NB4 (cell line): ENCODE results near the gene ZNF638.
A peak's percentile ranks its signal among the peaks of the same experiment; 100 is the strongest.
"Not testable (repeated sequence)": the region's sequence is repeated elsewhere in the genome, so short reads cannot be mapped to it uniquely, and the experiment has no call there.

Experiments
- DNase-seq: peaks from one replicate; pipeline ENCODE4 v3.0.0; 2010; ENCODE audit warnings: low read depth
- H3K4me3 ChIP-seq: one replicate; pipeline ENCODE4 v1.5.1; 2011; ENCODE audit warnings: mild to moderate bottlenecking, low read depth, low read length, moderate library complexity
- CTCF ChIP-seq: IDR thresholded peaks from one replicate; pipeline ENCODE4 v1.5.1; 2012; ENCODE audit warnings: low read depth, low read length
- MAX ChIP-seq: IDR thresholded peaks from 2 replicates; pipeline ENCODE4 v1.6.1; 2011; ENCODE audit warnings: low read depth, low read length
- MYC ChIP-seq: IDR thresholded peaks from 2 replicates; pipeline ENCODE4 v1.6.1; 2011; ENCODE audit warnings: low read depth, low read length
- POLR2A ChIP-seq: IDR thresholded peaks from 2 replicates; pipeline ENCODE4 v1.6.1; 2011; ENCODE audit warnings: mild to moderate bottlenecking; ENCODE audit not compliant: insufficient read length; ENCODE audit errors: extremely low read depth

Gene ZNF638

GRCh38 chr2:71292159-71292558 lies 39.4 kb upstream of the ZNF638 start:
- no peak for TF ChIP-seq MAX
- no peak for TF ChIP-seq MYC
- no peak for TF ChIP-seq POLR2A
- TF ChIP-seq CTCF, result no peak
- DNase-seq, result no peak
- no peak overlapping the region for H3K4me3 ChIP-seq

- no peak overlapping the region for H3K4me3 ChIP-seq
- TF ChIP-seq MAX (no peak), MYC (no peak), POLR2A (no peak)
- DNase-seq, result no peak
Observed at GRCh38 chr2:71298914-71299313, 32.7 kb upstream of the ZNF638 start.

- DNase-seq, result peak; percentile 46
- TF ChIP-seq MAX (no peak), CTCF (peak; percentile 57)
- H3K4me3 ChIP-seq, result no peak overlapping the region
Observed at GRCh38 chr2:71299507-71299906, 32.1 kb upstream of the ZNF638 start.

- no peak overlapping the region for H3K4me3 ChIP-seq
- no peak for TF ChIP-seq POLR2A
- no peak for TF ChIP-seq CTCF
- no peak for DNase-seq
Observed at GRCh38 chr2:71303849-71304248, 27.7 kb upstream of the ZNF638 start.

- H3K4me3 ChIP-seq, result no peak overlapping the region
- DNase-seq, result no peak
- TF ChIP-seq MYC, result no peak
Observed at GRCh38 chr2:71306762-71307161, 24.8 kb upstream of the ZNF638 start.

- TF ChIP-seq POLR2A, result no peak
- no peak for TF ChIP-seq MYC
- no peak for TF ChIP-seq CTCF
- no peak for TF ChIP-seq MAX
- no peak for DNase-seq
- no peak overlapping the region for H3K4me3 ChIP-seq
Observed at GRCh38 chr2:71313016-71313766, 18.4 kb upstream of the ZNF638 start.

GRCh38 chr2:71317060-71317459 lies 14.5 kb upstream of the ZNF638 start:
- no peak overlapping the region for H3K4me3 ChIP-seq
- TF ChIP-seq MAX, result no peak
- TF ChIP-seq MYC, result no peak
- no peak for TF ChIP-seq CTCF
- no peak for TF ChIP-seq POLR2A
- DNase-seq, result no peak

- DNase-seq, H3K4me3 ChIP-seq: not testable (repeated sequence)
Observed at GRCh38 chr2:71317900-71318299, 13.7 kb upstream of the ZNF638 start.
